Cardiac fibroblast (primary cell): ENCODE measurements around the gene ST3GAL3.

Experiments used
- DNase-seq, 2 donors: peaks; one replicate each; pipeline versions ENCODE4 v3.0.0 to v3.0.0-alpha.2; 2010; ENCODE audit warnings: low read depth in 2 of 2
- H3K4me3 ChIP-seq, 2 donors: replicated peaks in 1 of 2; 1 replicate in 1 of 2; 2 replicates in 1 of 2; pipeline ENCODE4 v1.5.1; 2011; ENCODE audit warnings: low read depth in 2 of 2, low read length in 2 of 2, mild to moderate bottlenecking in 2 of 2, moderate library complexity in 1 of 2
- CTCF ChIP-seq: IDR thresholded peaks from one replicate; pipeline ENCODE4 v1.5.1; 2011; ENCODE audit warnings: low read depth, mild to moderate bottlenecking, low read length, inconsistent platforms

The ST3GAL3 gene

GRCh38 chr1:43960798-43961197 lies 253.5 kb downstream of the ST3GAL3 start:
- DNase-seq: no peak
- TF ChIP-seq CTCF: no peak
- H3K4me3 ChIP-seq: no peak overlapping the region

DNA sequence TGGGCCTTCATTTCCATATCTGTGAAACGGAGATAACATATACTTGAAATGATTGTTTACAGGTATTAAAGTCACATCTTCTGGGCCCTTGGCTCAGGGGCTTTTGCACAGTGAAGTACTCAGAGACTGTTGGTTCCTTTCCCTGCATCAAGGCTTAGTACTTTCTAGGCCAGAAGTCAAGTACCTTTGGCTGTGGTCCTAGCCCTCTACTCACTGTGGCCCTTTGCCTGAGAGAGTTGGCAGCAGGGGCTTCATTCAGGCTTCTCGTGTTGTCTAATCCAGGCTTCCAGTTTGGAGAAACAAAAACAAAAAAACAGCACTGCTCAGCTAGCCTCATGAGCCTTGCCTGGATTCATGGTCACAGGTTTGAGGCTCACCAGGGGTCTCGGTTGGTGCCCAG lies 254.4 kb downstream of the ST3GAL3 start:
- DNase-seq: no peak
- no peak for TF ChIP-seq CTCF
- H3K4me3 ChIP-seq: no peak overlapping the region

DNA sequence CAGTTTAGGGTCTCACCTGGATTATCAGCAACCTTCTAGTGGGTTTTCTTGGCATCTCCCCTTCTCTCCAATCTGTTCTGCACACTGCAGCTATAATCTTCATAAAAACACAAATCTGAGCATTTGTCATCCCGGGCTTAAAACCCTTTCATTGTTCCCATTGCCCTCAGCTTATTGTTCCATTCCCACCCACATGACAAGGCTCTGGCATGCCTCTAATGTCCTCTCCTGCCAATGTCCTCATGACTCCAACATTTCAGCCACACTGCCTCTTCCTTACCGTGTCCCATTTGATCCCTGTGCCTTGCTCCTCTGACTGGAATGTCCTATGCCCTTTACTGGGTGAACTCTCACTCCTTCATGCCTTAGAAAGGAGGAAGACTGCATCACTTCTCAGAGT lies 255.0 kb downstream of the ST3GAL3 start:
- no peak for DNase-seq
- TF ChIP-seq CTCF: no peak

DNA sequence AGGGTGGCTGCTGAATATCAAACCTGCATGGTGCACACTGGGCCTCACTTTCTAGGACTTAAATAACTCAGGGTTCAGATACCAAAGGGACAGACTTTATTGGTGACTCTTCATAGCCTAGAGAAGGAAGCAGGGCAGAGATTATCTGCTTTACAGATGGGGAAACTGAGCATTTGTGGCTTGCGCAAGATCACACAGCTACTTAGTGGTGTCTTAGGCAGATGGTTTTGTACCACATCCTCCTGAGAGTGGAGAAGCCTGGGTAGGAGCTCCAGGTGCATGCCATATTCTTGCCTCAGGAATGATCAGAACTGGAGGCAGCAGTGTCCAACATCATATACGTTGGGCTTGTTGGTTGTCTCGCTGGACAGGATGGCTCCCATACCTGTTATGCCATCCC lies 255.7 kb downstream of the ST3GAL3 start:
- no peak for DNase-seq
- TF ChIP-seq CTCF: no peak
- H3K4me3 ChIP-seq: no peak overlapping the region

More for the DNA sequence above, 255.0 kb downstream of the ST3GAL3 start:
- H3K4me3 ChIP-seq: no peak overlapping the region

DNA sequence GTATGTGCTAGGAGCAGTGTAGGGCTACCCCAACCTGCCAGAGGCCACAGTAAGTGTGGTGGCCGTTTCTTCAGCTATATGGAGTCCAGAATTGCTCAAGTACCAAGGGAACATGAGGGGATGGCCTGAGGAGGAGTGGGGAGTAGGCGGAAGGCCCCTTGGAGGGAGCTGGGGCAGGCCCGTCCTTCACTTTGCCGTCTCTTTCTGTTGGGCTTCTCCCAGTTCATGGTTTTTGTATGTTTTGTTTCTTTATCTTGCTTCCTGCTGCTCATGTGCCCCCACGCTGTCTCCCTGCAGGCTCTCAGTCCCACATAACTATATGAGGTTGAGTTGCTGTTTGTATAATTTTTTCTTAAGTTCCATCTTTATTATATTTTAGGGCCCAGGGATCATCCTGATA lies 256.6 kb downstream of the ST3GAL3 start:
- TF ChIP-seq CTCF: no peak
- no peak for DNase-seq
- no peak overlapping the region for H3K4me3 ChIP-seq

GRCh38 chr1:43965316-43965715 lies 258.0 kb downstream of the ST3GAL3 start:
- no peak for TF ChIP-seq CTCF
- DNase-seq: no peak
- H3K4me3 ChIP-seq: no peak overlapping the region

DNA sequence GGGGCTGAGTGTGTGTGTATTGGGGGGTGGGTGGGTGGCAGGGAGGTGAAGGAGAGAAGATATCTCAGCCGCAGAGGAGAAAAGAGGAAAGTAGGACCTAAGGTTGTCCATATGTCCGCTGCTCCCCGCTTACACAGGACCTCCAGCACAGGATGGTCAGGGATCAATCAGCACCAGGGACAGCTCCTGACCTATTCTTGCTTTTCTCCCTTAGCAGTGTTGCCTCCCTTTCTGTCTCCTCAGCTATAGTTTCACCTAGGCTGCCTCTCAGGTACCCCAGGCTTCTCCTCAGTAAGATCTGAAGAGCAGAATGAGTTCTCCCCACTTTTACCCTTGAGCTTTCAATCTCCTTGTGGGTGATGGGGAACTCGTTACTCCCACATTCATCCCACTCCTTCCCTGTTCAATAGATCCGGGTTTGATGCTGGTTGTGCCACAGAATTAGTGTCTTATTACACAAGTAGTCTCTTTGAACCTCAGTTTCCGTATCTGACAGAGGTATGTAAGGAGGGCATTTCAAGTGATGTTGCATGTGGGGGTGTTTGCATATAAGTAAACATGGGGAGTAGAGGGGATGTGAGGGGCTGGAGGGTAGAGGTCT lies 261.1 kb downstream of the ST3GAL3 start:
- no peak for TF ChIP-seq CTCF
- peak; percentile 39 to 49 for DNase-seq
- no peak overlapping the region for H3K4me3 ChIP-seq
